Measurements from ENCODE around the gene VIPR2.

Gene VIPR2

DNA sequence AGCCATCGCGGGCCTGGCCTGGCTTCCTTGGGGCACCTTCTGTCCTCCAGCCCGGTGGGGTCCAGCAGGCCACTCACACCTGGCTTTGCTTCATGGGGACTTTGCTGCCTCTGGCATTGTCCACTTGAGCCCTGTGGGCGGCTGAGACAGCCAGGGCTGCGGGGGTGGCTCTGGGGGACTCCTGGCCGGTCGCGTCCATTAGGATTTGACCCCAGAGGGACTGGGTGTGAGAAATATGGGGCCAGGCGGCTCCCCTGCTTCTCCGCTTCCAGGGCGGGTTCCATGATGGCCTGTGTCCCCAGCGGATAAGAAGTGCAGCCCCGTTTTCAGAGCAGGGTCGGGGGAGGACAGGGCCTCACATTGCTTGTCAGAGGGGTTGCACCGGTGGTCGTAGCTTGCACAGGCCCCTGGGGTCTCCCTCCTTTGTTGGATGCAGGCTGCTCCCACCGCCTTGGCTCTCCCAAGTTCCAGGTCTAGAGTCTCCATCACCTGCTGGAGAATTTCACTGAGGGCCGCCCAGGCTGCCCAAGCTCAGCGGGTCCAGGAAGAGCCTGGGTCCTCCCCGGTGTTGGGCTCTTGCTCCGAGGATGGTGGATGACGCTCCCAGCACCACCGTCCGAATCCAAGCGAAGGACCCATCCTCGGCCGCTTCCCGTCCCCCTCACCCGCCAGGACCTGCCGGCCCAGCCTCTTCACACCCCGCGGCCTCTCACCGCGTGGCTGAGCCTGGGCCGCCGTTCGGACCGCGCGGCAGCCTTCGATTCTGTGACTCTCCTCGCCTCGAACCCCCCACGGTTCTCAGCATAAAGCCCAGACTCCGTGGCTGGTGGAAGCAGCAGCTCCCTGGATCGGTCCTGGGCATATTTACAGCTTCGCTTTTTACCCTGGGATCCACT, 148.2 kb downstream of the VIPR2 start:
- no peak for TF ChIP-seq ZFP30 (CRISPR knock-in tag; IDR thresholded peaks at IDR 0.05)
- TF ChIP-seq ESRRG (CRISPR knock-in tag; IDR thresholded peaks at IDR 0.05), result no peak
- TF ChIP-seq, protein P1, sequence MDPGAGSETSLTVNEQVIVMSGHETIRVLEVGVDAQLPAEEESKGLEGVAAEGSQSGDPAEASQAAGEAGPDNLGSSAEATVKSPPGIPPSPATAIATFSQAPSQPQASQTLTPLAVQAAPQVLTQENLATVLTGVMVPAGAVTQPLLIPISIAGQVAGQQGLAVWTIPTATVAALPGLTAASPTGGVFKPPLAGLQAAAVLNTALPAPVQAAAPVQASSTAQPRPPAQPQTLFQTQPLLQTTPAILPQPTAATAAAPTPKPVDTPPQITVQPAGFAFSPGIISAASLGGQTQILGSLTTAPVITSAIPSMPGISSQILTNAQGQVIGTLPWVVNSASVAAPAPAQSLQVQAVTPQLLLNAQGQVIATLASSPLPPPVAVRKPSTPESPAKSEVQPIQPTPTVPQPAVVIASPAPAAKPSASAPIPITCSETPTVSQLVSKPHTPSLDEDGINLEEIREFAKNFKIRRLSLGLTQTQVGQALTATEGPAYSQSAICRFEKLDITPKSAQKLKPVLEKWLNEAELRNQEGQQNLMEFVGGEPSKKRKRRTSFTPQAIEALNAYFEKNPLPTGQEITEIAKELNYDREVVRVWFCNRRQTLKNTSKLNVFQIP (CRISPR knock-in tag; IDR thresholded peaks at IDR 0.05; ENCODE audit: borderline replicate concordance, low read depth), result no peak
- TF ChIP-seq ZNF565 (CRISPR knock-in tag; conservative IDR thresholded peaks at IDR 0.05; ENCODE audit: low read depth), result no peak
- no peak for TF ChIP-seq ZNF70 (CRISPR knock-in tag; IDR thresholded peaks at IDR 0.05)
- TF ChIP-seq CSDC2 (CRISPR knock-in tag; IDR thresholded peaks at IDR 0.05), result no peak
- no peak for TF ChIP-seq GLIS3 (CRISPR knock-in tag; IDR thresholded peaks at IDR 0.05)
- TF ChIP-seq, protein P2, sequence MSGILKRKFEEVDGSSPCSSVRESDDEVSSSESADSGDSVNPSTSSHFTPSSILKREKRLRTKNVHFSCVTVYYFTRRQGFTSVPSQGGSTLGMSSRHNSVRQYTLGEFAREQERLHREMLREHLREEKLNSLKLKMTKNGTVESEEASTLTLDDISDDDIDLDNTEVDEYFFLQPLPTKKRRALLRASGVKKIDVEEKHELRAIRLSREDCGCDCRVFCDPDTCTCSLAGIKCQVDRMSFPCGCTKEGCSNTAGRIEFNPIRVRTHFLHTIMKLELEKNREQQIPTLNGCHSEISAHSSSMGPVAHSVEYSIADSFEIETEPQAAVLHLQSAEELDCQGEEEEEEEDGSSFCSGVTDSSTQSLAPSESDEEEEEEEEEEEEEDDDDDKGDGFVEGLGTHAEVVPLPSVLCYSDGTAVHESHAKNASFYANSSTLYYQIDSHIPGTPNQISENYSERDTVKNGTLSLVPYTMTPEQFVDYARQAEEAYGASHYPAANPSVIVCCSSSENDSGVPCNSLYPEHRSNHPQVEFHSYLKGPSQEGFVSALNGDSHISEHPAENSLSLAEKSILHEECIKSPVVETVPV (CRISPR knock-in tag; IDR thresholded peaks at IDR 0.05), result no peak
- TF ChIP-seq ZC3H10 (CRISPR knock-in tag; IDR thresholded peaks at IDR 0.05), result no peak
- TF ChIP-seq, protein P3, sequence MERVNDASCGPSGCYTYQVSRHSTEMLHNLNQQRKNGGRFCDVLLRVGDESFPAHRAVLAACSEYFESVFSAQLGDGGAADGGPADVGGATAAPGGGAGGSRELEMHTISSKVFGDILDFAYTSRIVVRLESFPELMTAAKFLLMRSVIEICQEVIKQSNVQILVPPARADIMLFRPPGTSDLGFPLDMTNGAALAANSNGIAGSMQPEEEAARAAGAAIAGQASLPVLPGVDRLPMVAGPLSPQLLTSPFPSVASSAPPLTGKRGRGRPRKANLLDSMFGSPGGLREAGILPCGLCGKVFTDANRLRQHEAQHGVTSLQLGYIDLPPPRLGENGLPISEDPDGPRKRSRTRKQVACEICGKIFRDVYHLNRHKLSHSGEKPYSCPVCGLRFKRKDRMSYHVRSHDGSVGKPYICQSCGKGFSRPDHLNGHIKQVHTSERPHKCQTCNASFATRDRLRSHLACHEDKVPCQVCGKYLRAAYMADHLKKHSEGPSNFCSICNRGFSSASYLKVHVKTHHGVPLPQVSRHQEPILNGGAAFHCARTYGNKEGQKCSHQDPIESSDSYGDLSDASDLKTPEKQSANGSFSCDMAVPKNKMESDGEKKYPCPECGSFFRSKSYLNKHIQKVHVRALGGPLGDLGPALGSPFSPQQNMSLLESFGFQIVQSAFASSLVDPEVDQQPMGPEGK (CRISPR knock-in tag; IDR thresholded peaks at IDR 0.05; ENCODE audit: borderline replicate concordance), result no peak
- TF ChIP-seq SNAI2 (CRISPR knock-in tag; IDR thresholded peaks at IDR 0.05), result no peak
- no peak for TF ChIP-seq PPARA (CRISPR knock-in tag; IDR thresholded peaks at IDR 0.05; ENCODE audit: borderline replicate concordance)
- no peak for TF ChIP-seq TCF4 (CRISPR knock-in tag; IDR thresholded peaks at IDR 0.05; ENCODE audit: borderline replicate concordance)
- TF ChIP-seq, protein P4, sequence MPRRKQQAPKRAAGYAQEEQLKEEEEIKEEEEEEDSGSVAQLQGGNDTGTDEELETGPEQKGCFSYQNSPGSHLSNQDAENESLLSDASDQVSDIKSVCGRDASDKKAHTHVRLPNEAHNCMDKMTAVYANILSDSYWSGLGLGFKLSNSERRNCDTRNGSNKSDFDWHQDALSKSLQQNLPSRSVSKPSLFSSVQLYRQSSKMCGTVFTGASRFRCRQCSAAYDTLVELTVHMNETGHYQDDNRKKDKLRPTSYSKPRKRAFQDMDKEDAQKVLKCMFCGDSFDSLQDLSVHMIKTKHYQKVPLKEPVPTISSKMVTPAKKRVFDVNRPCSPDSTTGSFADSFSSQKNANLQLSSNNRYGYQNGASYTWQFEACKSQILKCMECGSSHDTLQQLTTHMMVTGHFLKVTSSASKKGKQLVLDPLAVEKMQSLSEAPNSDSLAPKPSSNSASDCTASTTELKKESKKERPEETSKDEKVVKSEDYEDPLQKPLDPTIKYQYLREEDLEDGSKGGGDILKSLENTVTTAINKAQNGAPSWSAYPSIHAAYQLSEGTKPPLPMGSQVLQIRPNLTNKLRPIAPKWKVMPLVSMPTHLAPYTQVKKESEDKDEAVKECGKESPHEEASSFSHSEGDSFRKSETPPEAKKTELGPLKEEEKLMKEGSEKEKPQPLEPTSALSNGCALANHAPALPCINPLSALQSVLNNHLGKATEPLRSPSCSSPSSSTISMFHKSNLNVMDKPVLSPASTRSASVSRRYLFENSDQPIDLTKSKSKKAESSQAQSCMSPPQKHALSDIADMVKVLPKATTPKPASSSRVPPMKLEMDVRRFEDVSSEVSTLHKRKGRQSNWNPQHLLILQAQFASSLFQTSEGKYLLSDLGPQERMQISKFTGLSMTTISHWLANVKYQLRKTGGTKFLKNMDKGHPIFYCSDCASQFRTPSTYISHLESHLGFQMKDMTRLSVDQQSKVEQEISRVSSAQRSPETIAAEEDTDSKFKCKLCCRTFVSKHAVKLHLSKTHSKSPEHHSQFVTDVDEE (CRISPR knock-in tag; IDR thresholded peaks at IDR 0.05), result no peak
- TF ChIP-seq ZNF8 (CRISPR knock-in tag; IDR thresholded peaks at IDR 0.05), result no peak
- no peak for ATAC-seq

DNA sequence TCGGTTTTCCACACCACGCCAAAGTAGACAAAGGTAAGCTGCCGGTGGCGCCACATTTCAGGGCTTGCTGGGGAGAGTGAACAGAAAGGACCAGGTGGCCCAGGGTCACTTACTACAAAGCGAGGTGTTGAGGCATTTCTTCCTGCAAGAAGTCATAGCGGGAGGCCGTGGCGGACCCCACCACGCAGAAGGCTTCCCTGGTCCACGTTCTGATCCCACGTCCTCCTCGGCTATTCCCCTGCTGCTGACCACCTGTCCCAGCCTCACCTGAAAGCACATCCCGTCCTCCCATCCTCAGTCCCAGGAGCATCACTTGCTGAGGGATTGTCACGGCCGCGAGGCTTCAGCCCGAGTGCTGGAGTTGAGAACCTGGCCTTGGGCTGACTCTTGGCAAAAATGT, 149.2 kb downstream of the VIPR2 start:
- no peak for ATAC-seq
- no peak for TF ChIP-seq TCF4 (CRISPR knock-in tag; IDR thresholded peaks at IDR 0.05; ENCODE audit: borderline replicate concordance)
- TF ChIP-seq ZNF8 (CRISPR knock-in tag; IDR thresholded peaks at IDR 0.05), result no peak
- TF ChIP-seq, protein P5, sequence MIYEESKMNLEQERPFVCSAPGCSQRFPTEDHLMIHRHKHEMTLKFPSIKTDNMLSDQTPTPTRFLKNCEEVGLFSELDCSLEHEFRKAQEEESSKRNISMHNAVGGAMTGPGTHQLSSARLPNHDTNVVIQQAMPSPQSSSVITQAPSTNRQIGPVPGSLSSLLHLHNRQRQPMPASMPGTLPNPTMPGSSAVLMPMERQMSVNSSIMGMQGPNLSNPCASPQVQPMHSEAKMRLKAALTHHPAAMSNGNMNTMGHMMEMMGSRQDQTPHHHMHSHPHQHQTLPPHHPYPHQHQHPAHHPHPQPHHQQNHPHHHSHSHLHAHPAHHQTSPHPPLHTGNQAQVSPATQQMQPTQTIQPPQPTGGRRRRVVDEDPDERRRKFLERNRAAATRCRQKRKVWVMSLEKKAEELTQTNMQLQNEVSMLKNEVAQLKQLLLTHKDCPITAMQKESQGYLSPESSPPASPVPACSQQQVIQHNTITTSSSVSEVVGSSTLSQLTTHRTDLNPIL (CRISPR knock-in tag; IDR thresholded peaks at IDR 0.05; ENCODE audit: low read depth), result no peak
- TF ChIP-seq, protein P4 (CRISPR knock-in tag; IDR thresholded peaks at IDR 0.05), result no peak
- TF ChIP-seq, protein P1 (CRISPR knock-in tag; IDR thresholded peaks at IDR 0.05; ENCODE audit: borderline replicate concordance, low read depth), result no peak
- no peak for TF ChIP-seq TOX (CRISPR knock-in tag; IDR thresholded peaks at IDR 0.05; ENCODE audit: borderline replicate concordance)
- TF ChIP-seq BACH2 (CRISPR knock-in tag; IDR thresholded peaks at IDR 0.05; ENCODE audit: borderline replicate concordance), result no peak
- TF ChIP-seq SNAI2 (CRISPR knock-in tag; IDR thresholded peaks at IDR 0.05), result no peak
- TF ChIP-seq, protein P3 (CRISPR knock-in tag; IDR thresholded peaks at IDR 0.05; ENCODE audit: borderline replicate concordance), result no peak
- no peak for TF ChIP-seq ZC3H10 (CRISPR knock-in tag; IDR thresholded peaks at IDR 0.05)
- no peak for TF ChIP-seq ZNF70 (CRISPR knock-in tag; IDR thresholded peaks at IDR 0.05)
- TF ChIP-seq ZFP30 (CRISPR knock-in tag; IDR thresholded peaks at IDR 0.05), result no peak
- no peak for TF ChIP-seq ZFP3 (CRISPR knock-in tag; IDR thresholded peaks at IDR 0.05)
- TF ChIP-seq ESRRG (CRISPR knock-in tag; IDR thresholded peaks at IDR 0.05), result no peak
- no peak for TF ChIP-seq ARNTL (CRISPR knock-in tag; IDR thresholded peaks at IDR 0.05; ENCODE audit: borderline replicate concordance, low read depth)
- TF ChIP-seq PPARA (CRISPR knock-in tag; IDR thresholded peaks at IDR 0.05; ENCODE audit: borderline replicate concordance), result no peak
- no peak for TF ChIP-seq CSDC2 (CRISPR knock-in tag; IDR thresholded peaks at IDR 0.05)
- no peak for TF ChIP-seq ISL1 (CRISPR knock-in tag; IDR thresholded peaks at IDR 0.05)
- no peak for TF ChIP-seq GLIS3 (CRISPR knock-in tag; IDR thresholded peaks at IDR 0.05)
